Measurements from ENCODE around the gene C6orf120.

Gene C6orf120

DNA sequence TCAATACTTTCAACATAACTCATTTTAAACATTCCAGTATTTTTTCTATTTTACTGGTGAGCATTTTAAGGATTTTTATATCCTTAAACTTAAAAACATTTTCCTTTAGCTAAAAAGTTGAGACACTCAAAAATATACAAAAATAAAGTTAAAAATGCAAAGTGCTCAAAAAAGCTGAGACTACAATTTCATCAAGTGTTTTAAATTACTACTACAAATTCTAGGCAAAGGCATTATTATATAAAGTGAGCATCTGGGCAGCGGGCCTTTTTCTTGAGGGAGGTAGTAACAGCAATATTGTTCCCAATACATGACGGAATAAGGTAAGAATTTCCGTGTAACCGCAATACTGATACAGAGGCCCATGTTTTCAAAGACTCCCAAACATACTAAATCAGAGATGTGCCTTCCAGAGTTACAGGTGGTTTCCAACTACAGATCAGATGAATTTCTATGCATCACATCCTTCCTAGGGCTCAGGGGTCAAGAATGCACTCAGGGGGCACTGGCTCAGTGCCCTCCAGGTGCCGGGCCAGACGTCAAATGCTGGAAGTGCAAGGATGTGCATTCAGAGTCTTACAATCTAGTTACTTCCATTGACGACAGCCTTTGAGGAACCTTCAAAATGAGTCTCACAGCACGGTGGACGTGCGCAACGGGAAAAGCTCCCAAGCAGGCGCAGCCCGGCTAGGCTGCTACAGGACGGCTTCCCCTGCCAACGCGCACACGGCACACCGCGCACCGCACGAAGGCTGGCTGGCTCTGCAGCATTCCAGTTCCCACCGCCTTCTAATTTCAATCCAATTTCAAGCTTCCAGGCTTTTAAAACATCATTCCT lies 20.7 kb downstream of the C6orf120 start:
- no peaks in the 10 kb centered on the region for H3K9me2 ChIP-seq (replicated peaks; ENCODE audit: insufficient read depth, low read length)
- no peaks in the 10 kb centered on the region for H4K20me1 ChIP-seq (ENCODE audit: insufficient read depth, low read length)
- H3K9ac ChIP-seq (ENCODE audit: low read length): peak overlapping the region; percentile 66
- H3K27ac ChIP-seq (ENCODE audit: low read length): peak overlapping the region; percentile 61; the same call in 1 of the 2 replicates
- TF ChIP-seq EZH2 (optimal IDR thresholded peaks at IDR 0.05; ENCODE audit: low read depth, low read length) (no peak), EZH2phosphoT487 (IDR thresholded peaks at IDR 0.05; ENCODE audit: low read length) (no peak), CTCF (IDR thresholded peaks at IDR 0.05; ENCODE audit: low read length) (no peak)
- peak overlapping the region; percentile 73 for H3K4me2 ChIP-seq (ENCODE audit: low read depth, low read length)
- no peaks in the 10 kb centered on the region for H3K27me3 ChIP-seq (replicated peaks; ENCODE audit: insufficient read depth, low read length)
- no peaks in the 10 kb centered on the region for H3K36me3 ChIP-seq (replicated peaks; ENCODE audit: insufficient read depth, low read length)
- H3K9me3 ChIP-seq (replicated peaks; ENCODE audit: insufficient read depth, low read length): no peaks in the 10 kb centered on the region
- H3K4me3 ChIP-seq (ENCODE audit: low read length): peak overlapping the region; percentile 72
- peak; percentile 39 for DNase-seq
- H3K79me2 ChIP-seq (ENCODE audit: low read length): peaks cover 45% of the 10 kb centered on the region
- peak overlapping the region; percentile 45 for H2AFZ ChIP-seq (ENCODE audit: low read length)
- no peaks in the 10 kb centered on the region for H3K4me1 ChIP-seq (ENCODE audit: low read length)
- H3F3A ChIP-seq (ENCODE audit: insufficient read depth, low read length): 0 out of 2 replicates have a peak, but pooled peaks cover 6% of the 10 kb centered on the region

DNA sequence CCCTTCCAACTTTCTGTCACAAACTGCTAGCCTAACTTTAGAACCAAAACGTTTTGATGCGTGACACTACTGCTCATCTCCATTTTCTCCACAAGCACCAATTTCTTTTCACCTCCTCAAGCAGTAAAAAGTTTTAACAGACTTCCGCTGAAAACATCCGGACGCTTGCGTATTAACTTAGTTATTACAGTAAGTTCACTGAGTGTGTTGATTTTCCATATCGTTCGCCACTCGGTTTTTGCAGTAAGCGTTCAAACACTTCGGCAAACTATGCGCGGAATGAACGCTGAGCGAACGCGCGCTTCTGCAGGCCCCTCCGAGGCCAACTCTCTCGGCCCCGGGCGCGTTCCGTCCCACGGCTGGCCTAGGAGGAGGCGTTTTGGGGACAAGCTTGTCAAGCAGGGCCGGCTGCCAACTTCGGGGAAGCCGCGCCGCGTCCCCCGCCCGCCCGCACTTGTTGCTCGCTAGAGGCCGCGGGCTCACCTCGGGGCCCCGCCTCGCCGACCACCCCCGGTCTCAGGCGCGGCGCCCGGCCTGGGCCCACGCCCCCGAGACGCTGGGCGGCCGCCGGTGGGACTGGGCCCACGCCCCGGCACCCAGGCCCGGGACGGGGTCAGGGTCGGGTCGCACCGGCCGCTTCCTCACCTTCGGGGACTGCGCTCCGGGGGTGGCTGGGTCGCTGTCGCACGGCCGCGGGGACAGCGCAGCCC lies 21.4 kb downstream of the C6orf120 start:
- DNase-seq: peak; percentile 45
- Histone ChIP-seq H3K9me3 (replicated peaks; ENCODE audit: insufficient read depth, low read length) (no peaks in the 10 kb centered on the region), H3K4me2 (ENCODE audit: low read depth, low read length) (peak overlapping the region; percentile 73), H3K79me2 (ENCODE audit: low read length) (peaks cover 41% of the 10 kb centered on the region), H2AFZ (ENCODE audit: low read length) (peak overlapping the region; percentile 45), H3K4me1 (ENCODE audit: low read length) (no peaks in the 10 kb centered on the region), H3K27me3 (replicated peaks; ENCODE audit: insufficient read depth, low read length) (no peaks in the 10 kb centered on the region), H3K27ac (ENCODE audit: low read length) (peak overlapping the region; percentile 61; the same call in 1 of the 2 replicates), H3K4me3 (ENCODE audit: low read length) (peak overlapping the region; percentile 72), H3K9ac (ENCODE audit: low read length) (peak overlapping the region; percentile 66), H3K9me2 (replicated peaks; ENCODE audit: insufficient read depth, low read length) (no peaks in the 10 kb centered on the region), H3F3A (ENCODE audit: insufficient read depth, low read length) (0 out of 2 replicates have a peak, but pooled peaks cover 6% of the 10 kb centered on the region), H4K20me1 (ENCODE audit: insufficient read depth, low read length) (no peaks in the 10 kb centered on the region), H3K36me3 (replicated peaks; ENCODE audit: insufficient read depth, low read length) (no peaks in the 10 kb centered on the region)
- no peak for TF ChIP-seq EZH2 (optimal IDR thresholded peaks at IDR 0.05; ENCODE audit: low read depth, low read length)

- H3K9ac ChIP-seq (ENCODE audit: low read length): no peak overlapping the region
- no peak overlapping the region for H3K27ac ChIP-seq (ENCODE audit: low read length)
- no peaks in the 10 kb centered on the region for H3K4me1 ChIP-seq (ENCODE audit: low read length)
- no peak for DNase-seq
- H2AFZ ChIP-seq (ENCODE audit: low read length): no peak overlapping the region
- H3K36me3 ChIP-seq (replicated peaks; ENCODE audit: insufficient read depth, low read length): no peaks in the 10 kb centered on the region
- no peaks in the 10 kb centered on the region for H4K20me1 ChIP-seq (ENCODE audit: insufficient read depth, low read length)
- TF ChIP-seq CTCF (IDR thresholded peaks at IDR 0.05; ENCODE audit: low read length) (no peak), EZH2 (optimal IDR thresholded peaks at IDR 0.05; ENCODE audit: low read depth, low read length) (no peak), EZH2phosphoT487 (IDR thresholded peaks at IDR 0.05; ENCODE audit: low read length) (no peak)
- no peak overlapping the region for H3K4me2 ChIP-seq (ENCODE audit: low read depth, low read length)
- H3K9me3 ChIP-seq (replicated peaks; ENCODE audit: insufficient read depth, low read length): no peaks in the 10 kb centered on the region
- peaks cover 39% of the 10 kb centered on the region for H3K79me2 ChIP-seq (ENCODE audit: low read length)
- H3K9me2 ChIP-seq (replicated peaks; ENCODE audit: insufficient read depth, low read length): no peaks in the 10 kb centered on the region
- H3F3A ChIP-seq (ENCODE audit: insufficient read depth, low read length): 0 out of 2 replicates have a peak, but pooled peaks cover 6% of the 10 kb centered on the region
- no peaks in the 10 kb centered on the region for H3K27me3 ChIP-seq (replicated peaks; ENCODE audit: insufficient read depth, low read length)
- H3K4me3 ChIP-seq (ENCODE audit: low read length): no peak overlapping the region
These were observed 22.1 kb downstream of the C6orf120 start for GRCh38 chr6:169723991-169724493.

Data from MM.1S (cell line).